HepG2 (cell line): ENCODE data around the gene METTL23. TPM values are rescaled to one million over a fixed set of nuclear protein-coding genes. Genes with fewer than 3 reads are reported as not detected.

Source experiments
- ARID3A ChIP-seq: IDR thresholded peaks from 2 replicates; pipeline ENCODE4 v1.6.1; 2012; ENCODE audit warnings: low read depth, low read length, improper control_type of control experiment
- JUNB ChIP-seq: sonication (generic); formaldehyde crosslinking; IDR thresholded peaks from 2 replicates; pipeline ENCODE4 v1.8.0; 2022; ENCODE audit warnings: missing genetic modification reagents, mild to moderate bottlenecking, borderline replicate concordance
- NFRKB ChIP-seq: fragments of 450-650 bp; IDR thresholded peaks from 2 replicates; pipeline ENCODE4 v1.6.1; 2017
- PREB ChIP-seq: sonication (generic); formaldehyde crosslinking; IDR thresholded peaks from 2 replicates; pipeline ENCODE4 v1.4.0; 2020; ENCODE audit warnings: missing genetic modification reagents
- STAT6 ChIP-seq: sonication (generic); formaldehyde crosslinking; IDR thresholded peaks from 2 replicates; pipeline ENCODE4 v1.4.0; 2020; ENCODE audit warnings: missing genetic modification reagents, mild to moderate bottlenecking, borderline replicate concordance
- ZNF232 ChIP-seq: sonication (generic); formaldehyde crosslinking; IDR thresholded peaks from 2 replicates; pipeline ENCODE4 v1.4.0; 2020; ENCODE audit warnings: missing genetic modification reagents, borderline replicate concordance
- ZNF598 ChIP-seq: sonication (generic); formaldehyde crosslinking; IDR thresholded peaks from 2 replicates; pipeline ENCODE4 v1.5.1; 2020; ENCODE audit warnings: mild to moderate bottlenecking, missing genetic modification reagents, borderline replicate concordance
- ZNF776 ChIP-seq: sonication (generic); formaldehyde crosslinking; IDR thresholded peaks from 2 replicates; pipeline ENCODE4 v1.4.0; 2020; ENCODE audit warnings: mild to moderate bottlenecking, missing genetic modification reagents
- ZNF780A ChIP-seq: sonication (generic); formaldehyde crosslinking; IDR thresholded peaks from 2 replicates; pipeline ENCODE4 v1.8.0; 2022; ENCODE audit warnings: mild to moderate bottlenecking, missing genetic modification reagents, moderate library complexity
- polyA plus RNA-seq, 8 experiments: library from polyadenylated mRNA; depleted of rRNA in 3 of 8; stranded (reverse) in 7 of 8; unstranded in 1 of 8; fragments of >200 nt; fragmentation: Illumina TruSeq in 4 of 8; extraction: Trizol in 4 of 8; gene quantifications; 2 replicates each; pipeline versions ENCODE4 v1.2.1 to v1.2.3, GENCODE V29; 2011 to 2016; ENCODE audit warnings: low read depth in 4 of 8, missing spikeins in 1 of 8, mixed read lengths in 1 of 8; ENCODE audit not compliant: insufficient read depth in 1 of 8
- total RNA-seq, 5 experiments: library from RNA; depleted of rRNA; stranded (reverse); fragments of >200 nt; fragmentation: Illumina TruSeq; extraction: Trizol; gene quantifications; 2 replicates each; pipeline ENCODE4 v1.2.3, GENCODE V29; 2016; ENCODE audit warnings: low read depth in 1 of 5
- TF ChIP-seq, protein P1 (sequence below): sonication (generic); formaldehyde crosslinking; IDR thresholded peaks from 2 replicates; pipeline ENCODE4 v1.5.0; 2020; ENCODE audit warnings: missing genetic modification reagents
- TF ChIP-seq, protein P2 (sequence below): IDR thresholded peaks from 2 replicates; pipeline ENCODE4 v1.6.1; 2016; ENCODE audit warnings: missing compliant biosample characterization, missing genetic modification reagents, borderline replicate concordance
- TF ChIP-seq, protein P3 (sequence below): sonication (generic); formaldehyde crosslinking; IDR thresholded peaks from 2 replicates; pipeline ENCODE4 v1.4.0; 2020; ENCODE audit warnings: missing genetic modification reagents
- TF ChIP-seq, protein P4 (sequence below): sonication (generic); formaldehyde crosslinking; IDR thresholded peaks from 2 replicates; pipeline ENCODE4 v1.5.1; 2020; ENCODE audit warnings: mild to moderate bottlenecking, missing genetic modification reagents, borderline replicate concordance

Gene METTL23
- total and polyA plus RNA-seq, 2 of the 13 experiments (the other 11 are each of a cell fraction or from before 2014, with no cell fraction given): 39.9 to 104 TPM

DNA sequence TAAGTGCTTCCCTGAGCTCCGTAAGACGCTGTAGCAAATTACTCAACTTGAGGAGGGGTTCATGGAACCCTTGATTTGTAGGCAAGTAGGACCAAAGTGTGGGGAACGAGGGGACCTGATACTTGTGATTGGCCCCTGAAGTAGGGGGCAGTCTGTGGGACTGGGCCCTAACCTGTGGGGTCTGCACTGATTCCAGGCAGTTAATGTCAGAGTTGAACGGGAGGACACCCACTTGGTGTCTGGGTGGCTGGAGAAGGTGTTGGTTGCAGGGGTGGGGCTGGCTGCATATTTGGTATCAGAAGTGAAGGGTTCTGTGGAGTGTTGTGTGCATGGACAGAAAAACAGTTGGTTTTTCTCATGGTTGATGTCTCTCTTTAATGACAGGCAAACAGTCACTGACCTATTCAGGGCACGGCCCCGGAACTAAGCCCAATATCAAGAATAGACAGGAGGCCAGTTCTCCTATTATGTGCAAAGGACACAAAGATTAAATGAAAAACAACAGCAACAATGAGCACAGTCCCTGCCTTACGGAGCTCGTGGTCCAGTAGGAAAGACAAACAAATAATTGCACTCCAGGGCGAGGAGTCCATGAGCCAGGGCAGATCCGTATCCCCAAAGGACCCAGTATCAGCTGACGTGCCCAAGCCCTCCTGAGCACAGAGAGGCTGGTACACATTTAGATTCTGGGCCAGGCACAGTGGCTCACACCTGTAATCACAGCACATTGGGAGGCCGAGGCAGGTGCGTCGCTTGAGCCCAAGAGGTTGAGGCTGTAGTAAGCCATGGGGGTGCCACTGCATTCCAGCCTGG is 35.1 kb upstream of the METTL23 start (continued):
- TF ChIP-seq ARID3A: peak; percentile 85
- TF ChIP-seq, protein P1, sequence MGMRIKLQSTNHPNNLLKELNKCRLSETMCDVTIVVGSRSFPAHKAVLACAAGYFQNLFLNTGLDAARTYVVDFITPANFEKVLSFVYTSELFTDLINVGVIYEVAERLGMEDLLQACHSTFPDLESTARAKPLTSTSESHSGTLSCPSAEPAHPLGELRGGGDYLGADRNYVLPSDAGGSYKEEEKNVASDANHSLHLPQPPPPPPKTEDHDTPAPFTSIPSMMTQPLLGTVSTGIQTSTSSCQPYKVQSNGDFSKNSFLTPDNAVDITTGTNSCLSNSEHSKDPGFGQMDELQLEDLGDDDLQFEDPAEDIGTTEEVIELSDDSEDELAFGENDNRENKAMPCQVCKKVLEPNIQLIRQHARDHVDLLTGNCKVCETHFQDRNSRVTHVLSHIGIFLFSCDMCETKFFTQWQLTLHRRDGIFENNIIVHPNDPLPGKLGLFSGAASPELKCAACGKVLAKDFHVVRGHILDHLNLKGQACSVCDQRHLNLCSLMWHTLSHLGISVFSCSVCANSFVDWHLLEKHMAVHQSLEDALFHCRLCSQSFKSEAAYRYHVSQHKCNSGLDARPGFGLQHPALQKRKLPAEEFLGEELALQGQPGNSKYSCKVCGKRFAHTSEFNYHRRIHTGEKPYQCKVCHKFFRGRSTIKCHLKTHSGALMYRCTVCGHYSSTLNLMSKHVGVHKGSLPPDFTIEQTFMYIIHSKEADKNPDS (CRISPR knock-in tag): no peak
- TF ChIP-seq, protein P2, sequence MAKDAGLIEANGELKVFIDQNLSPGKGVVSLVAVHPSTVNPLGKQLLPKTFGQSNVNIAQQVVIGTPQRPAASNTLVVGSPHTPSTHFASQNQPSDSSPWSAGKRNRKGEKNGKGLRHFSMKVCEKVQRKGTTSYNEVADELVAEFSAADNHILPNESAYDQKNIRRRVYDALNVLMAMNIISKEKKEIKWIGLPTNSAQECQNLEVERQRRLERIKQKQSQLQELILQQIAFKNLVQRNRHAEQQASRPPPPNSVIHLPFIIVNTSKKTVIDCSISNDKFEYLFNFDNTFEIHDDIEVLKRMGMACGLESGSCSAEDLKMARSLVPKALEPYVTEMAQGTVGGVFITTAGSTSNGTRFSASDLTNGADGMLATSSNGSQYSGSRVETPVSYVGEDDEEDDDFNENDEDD (CRISPR knock-in tag): no peak
- TF ChIP-seq, protein P3, sequence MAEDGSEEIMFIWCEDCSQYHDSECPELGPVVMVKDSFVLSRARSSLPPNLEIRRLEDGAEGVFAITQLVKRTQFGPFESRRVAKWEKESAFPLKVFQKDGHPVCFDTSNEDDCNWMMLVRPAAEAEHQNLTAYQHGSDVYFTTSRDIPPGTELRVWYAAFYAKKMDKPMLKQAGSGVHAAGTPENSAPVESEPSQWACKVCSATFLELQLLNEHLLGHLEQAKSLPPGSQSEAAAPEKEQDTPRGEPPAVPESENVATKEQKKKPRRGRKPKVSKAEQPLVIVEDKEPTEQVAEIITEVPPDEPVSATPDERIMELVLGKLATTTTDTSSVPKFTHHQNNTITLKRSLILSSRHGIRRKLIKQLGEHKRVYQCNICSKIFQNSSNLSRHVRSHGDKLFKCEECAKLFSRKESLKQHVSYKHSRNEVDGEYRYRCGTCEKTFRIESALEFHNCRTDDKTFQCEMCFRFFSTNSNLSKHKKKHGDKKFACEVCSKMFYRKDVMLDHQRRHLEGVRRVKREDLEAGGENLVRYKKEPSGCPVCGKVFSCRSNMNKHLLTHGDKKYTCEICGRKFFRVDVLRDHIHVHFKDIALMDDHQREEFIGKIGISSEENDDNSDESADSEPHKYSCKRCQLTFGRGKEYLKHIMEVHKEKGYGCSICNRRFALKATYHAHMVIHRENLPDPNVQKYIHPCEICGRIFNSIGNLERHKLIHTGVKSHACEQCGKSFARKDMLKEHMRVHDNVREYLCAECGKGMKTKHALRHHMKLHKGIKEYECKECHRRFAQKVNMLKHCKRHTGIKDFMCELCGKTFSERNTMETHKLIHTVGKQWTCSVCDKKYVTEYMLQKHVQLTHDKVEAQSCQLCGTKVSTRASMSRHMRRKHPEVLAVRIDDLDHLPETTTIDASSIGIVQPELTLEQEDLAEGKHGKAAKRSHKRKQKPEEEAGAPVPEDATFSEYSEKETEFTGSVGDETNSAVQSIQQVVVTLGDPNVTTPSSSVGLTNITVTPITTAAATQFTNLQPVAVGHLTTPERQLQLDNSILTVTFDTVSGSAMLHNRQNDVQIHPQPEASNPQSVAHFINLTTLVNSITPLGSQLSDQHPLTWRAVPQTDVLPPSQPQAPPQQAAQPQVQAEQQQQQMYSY (CRISPR knock-in tag): no peak
- TF ChIP-seq STAT6 (CRISPR knock-in tag): peak; percentile 79; the same call in 1 of the 2 replicates
- TF ChIP-seq ZNF598 (CRISPR knock-in tag): no peak
- TF ChIP-seq ZNF780A: no peak
- TF ChIP-seq ZNF232 (CRISPR knock-in tag): no peak
- no peak for TF ChIP-seq PREB (CRISPR knock-in tag)
- TF ChIP-seq, protein P4, sequence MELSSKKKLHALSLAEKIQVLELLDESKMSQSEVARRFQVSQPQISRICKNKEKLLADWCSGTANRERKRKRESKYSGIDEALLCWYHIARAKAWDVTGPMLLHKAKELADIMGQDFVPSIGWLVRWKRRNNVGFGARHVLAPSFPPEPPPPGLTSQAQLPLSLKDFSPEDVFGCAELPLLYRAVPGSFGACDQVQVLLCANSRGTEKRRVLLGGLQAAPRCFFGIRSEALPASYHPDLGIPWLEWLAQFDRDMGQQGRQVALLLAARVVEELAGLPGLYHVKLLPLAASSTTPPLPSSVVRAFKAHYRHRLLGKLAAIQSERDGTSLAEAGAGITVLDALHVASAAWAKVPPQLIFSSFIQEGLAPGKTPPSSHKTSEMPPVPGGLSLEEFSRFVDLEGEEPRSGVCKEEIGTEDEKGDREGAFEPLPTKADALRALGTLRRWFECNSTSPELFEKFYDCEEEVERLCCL (CRISPR knock-in tag): no peak
- no peak for TF ChIP-seq ZNF776 (CRISPR knock-in tag)
- no peak for TF ChIP-seq JUNB (CRISPR knock-in tag)
- no peak for TF ChIP-seq NFRKB
